ENCODE data around the gene NCAPH2.

DNA sequence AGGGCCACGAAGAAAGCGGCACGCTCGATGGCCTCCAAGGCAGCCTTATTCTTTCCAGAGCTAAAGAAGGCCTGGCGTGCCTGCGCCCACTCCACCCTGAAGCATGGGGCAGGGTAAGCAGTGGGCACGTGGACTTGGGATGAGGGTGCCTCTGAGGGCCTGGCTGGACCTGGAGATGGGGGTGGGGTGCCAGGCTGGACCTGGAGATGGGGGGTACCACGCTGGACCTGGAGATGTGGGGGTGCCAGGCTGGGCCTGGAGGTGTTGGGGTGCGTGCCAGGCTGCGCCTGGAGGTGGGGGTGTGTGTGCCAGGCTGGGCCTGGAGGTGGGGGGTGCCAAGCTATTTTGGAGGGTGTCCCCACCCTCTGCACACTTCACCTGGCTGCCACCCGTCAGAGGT lies 64.9 kb downstream of the NCAPH2 start:
- TF ChIP-seq, protein P1, sequence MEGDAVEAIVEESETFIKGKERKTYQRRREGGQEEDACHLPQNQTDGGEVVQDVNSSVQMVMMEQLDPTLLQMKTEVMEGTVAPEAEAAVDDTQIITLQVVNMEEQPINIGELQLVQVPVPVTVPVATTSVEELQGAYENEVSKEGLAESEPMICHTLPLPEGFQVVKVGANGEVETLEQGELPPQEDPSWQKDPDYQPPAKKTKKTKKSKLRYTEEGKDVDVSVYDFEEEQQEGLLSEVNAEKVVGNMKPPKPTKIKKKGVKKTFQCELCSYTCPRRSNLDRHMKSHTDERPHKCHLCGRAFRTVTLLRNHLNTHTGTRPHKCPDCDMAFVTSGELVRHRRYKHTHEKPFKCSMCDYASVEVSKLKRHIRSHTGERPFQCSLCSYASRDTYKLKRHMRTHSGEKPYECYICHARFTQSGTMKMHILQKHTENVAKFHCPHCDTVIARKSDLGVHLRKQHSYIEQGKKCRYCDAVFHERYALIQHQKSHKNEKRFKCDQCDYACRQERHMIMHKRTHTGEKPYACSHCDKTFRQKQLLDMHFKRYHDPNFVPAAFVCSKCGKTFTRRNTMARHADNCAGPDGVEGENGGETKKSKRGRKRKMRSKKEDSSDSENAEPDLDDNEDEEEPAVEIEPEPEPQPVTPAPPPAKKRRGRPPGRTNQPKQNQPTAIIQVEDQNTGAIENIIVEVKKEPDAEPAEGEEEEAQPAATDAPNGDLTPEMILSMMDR (IDR thresholded peaks at IDR 0.05), result no peak
- TF ChIP-seq ZFX (IDR thresholded peaks at IDR 0.05; ENCODE audit: borderline replicate concordance), result no peak
